OCI-LY3 (cell line): ENCODE measurements around the gene RUFY3.

ENCODE experiments used
- CTCF ChIP-seq: fragments of 200-600, 300-600 bp; sonication (generic); IDR thresholded peaks from 2 replicates; pipeline ENCODE4 v1.5.1; 2014; ENCODE audit warnings: antibody characterized with exemption, low read length, low read depth
- EZH2phosphoT487 ChIP-seq: fragments of 200-600 bp; shearing (Covaris generic); IDR thresholded peaks from 2 replicates; pipeline ENCODE4 v1.6.1; 2018; ENCODE audit warnings: antibody characterized with exemption, mixed run types, low read depth

- TF ChIP-seq CTCF (no peak), EZH2phosphoT487 (no peak)
Observed at GRCh38 chr4:70703619-70704214, 18.0 kb upstream of the RUFY3 start.
